Measurements from ENCODE around the gene MEOX2. TPM values are rescaled to one million over a fixed set of nuclear protein-coding genes. Genes with fewer than 3 reads are reported as not detected.

MEOX2 gene
- total RNA-seq, 1 donor from 2014 or later, result 8.9 TPM

DNA sequence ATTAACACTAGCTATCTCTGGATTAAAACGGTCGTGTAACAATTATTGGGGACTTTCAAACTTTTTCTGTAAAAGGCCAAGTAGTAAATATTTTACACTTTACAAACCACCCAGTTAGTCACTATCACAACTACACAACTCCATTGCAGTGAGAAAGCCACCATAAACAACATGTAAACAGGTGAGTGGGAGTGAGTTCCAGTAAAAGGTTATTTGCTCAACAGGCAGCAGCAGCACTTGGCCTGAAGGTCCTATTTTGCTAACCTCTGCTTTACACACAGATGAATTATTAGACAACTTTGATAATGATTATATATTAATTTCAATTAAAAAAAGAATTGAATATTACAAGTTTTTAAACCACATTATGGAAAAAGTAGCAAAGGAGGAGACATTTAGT, 108.9 kb downstream of the MEOX2 start:
- H3K4me3 Mint-ChIP-seq (ENCODE audit: unreplicated experiment), result no peak overlapping the region
- H3K36me3 Mint-ChIP-seq (ENCODE audit: low read depth), result no peaks in the 10 kb centered on the region
- H3K27me3 Mint-ChIP-seq (ENCODE audit: low read depth), result no peaks in the 10 kb centered on the region
- DNase-seq (ENCODE audit: low spot score), result no peak
- H3K4me1 Mint-ChIP-seq (ENCODE audit: low read depth), result peaks cover 6% of the 10 kb centered on the region
- no peak overlapping the region for H3K27ac Mint-ChIP-seq (ENCODE audit: unreplicated experiment)
- TF ChIP-seq, protein P1, sequence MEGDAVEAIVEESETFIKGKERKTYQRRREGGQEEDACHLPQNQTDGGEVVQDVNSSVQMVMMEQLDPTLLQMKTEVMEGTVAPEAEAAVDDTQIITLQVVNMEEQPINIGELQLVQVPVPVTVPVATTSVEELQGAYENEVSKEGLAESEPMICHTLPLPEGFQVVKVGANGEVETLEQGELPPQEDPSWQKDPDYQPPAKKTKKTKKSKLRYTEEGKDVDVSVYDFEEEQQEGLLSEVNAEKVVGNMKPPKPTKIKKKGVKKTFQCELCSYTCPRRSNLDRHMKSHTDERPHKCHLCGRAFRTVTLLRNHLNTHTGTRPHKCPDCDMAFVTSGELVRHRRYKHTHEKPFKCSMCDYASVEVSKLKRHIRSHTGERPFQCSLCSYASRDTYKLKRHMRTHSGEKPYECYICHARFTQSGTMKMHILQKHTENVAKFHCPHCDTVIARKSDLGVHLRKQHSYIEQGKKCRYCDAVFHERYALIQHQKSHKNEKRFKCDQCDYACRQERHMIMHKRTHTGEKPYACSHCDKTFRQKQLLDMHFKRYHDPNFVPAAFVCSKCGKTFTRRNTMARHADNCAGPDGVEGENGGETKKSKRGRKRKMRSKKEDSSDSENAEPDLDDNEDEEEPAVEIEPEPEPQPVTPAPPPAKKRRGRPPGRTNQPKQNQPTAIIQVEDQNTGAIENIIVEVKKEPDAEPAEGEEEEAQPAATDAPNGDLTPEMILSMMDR (IDR thresholded peaks at IDR 0.05), result no peak
- H3K9me3 Mint-ChIP-seq (ENCODE audit: low read depth), result no peaks in the 10 kb centered on the region

DNA sequence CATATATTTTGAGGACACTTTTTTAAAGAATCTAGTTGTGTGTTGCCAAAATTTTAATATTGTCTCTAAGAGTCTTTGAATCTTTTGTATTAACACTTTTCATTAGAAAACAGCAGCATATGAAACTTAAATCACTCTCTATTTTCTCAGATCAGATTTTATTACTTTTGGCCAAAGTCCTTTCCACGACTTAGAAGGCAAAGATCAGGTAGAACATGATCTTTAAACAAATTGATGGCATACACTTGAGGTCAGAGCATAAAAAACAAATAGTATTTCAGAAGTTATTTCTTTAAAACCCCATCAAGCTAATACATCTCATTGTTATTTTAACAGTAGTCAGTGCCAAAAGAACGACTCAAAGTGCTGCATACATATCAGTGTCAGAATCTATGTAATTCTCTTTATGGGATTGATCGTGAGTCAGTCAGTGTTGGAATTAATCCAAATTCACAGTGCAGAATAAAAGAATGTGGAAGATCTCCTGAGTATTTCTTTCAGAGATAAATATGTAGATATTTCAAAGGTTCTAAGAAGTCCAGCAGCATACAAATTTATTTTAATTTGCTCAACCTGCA, 115.1 kb downstream of the MEOX2 start:
- no peak for DNase-seq (ENCODE audit: low spot score)
- Mint-ChIP-seq H3K27me3 (ENCODE audit: low read depth) (no peaks in the 10 kb centered on the region), H3K4me3 (ENCODE audit: unreplicated experiment) (no peak overlapping the region), H3K9me3 (ENCODE audit: low read depth) (no peaks in the 10 kb centered on the region), H3K36me3 (ENCODE audit: low read depth) (no peaks in the 10 kb centered on the region), H3K27ac (ENCODE audit: unreplicated experiment) (peak overlapping the region; percentile 78), H3K4me1 (ENCODE audit: low read depth) (peaks cover 34% of the 10 kb centered on the region)
- TF ChIP-seq, protein P1 (IDR thresholded peaks at IDR 0.05), result no peak

DNA sequence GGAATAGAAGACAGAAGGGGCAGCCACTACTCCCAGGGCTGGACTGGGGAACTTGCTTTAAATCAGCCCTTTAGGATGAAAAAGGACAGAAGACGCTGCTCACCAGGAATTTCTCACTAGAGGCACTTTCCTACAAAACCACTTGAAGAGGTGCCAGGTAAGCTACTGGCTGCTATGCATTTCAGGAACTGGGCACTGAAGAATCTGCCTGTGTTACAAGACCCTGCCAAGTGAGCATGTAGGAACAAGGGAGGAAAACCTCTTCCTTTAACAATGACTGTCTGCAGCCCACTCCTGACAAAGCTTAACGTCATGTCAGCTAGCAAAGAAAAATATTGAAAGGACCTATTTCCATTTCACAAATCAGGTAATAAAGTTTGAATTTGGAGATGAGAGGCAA, 118.8 kb downstream of the MEOX2 start:
- H3K9me3 Mint-ChIP-seq (ENCODE audit: low read depth), result peaks cover 3% of the 10 kb centered on the region

DNA sequence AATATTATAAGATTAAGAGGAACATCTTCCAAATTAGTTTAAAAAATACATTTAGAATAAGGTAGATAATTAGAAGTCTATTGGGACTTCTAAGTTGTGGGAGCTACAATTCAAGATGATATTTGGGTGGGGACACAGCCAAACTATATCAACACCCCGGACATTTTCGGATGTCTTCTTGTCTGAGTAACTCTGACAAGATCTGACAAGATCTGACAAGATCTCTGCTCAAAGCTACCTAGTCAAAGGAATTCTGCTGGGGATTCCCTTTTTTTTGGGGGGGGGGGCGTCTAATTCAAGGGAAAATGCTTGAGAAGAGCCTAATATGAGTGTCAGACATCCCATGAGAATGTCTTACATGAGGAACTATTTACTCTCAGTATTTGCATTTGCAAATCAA, 119.4 kb downstream of the MEOX2 start:
- no peaks in the 10 kb centered on the region for H3K27me3 Mint-ChIP-seq (ENCODE audit: low read depth)

More for the DNA sequence above, 118.8 kb downstream of the MEOX2 start:
- no peak overlapping the region for H3K4me3 Mint-ChIP-seq (ENCODE audit: unreplicated experiment)
- no peak for DNase-seq (ENCODE audit: low spot score)
- no peaks in the 10 kb centered on the region for H3K27me3 Mint-ChIP-seq (ENCODE audit: low read depth)
- no peaks in the 10 kb centered on the region for H3K36me3 Mint-ChIP-seq (ENCODE audit: low read depth)
- peak overlapping the region; percentile 59 for H3K27ac Mint-ChIP-seq (ENCODE audit: unreplicated experiment)
- H3K4me1 Mint-ChIP-seq (ENCODE audit: low read depth), result peaks cover 34% of the 10 kb centered on the region
- TF ChIP-seq, protein P1 (IDR thresholded peaks at IDR 0.05), result no peak

DNA sequence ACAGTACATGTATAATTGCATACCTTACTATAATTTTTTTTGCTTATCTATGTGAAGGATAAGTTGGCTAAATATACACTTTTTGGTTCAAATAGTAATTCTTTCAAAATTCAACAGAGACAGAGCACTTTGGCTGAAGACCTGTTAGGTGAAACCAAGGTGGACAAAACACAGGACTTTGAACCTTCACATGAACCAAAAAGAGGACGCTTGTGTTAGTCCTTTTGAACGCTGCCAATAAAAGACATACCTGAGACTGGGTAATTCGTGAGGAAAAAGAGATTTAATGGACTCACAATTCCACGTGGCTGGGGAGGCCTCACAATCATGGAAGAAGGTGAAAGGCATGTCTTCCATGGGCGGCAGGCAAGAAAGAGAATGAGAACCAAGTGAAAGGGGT, 120.0 kb downstream of the MEOX2 start:
- no peak for DNase-seq (ENCODE audit: low spot score)
- no peak overlapping the region for H3K27ac Mint-ChIP-seq (ENCODE audit: unreplicated experiment)
- no peaks in the 10 kb centered on the region for H3K27me3 Mint-ChIP-seq (ENCODE audit: low read depth)
- peaks cover 3% of the 10 kb centered on the region for H3K9me3 Mint-ChIP-seq (ENCODE audit: low read depth)
- no peak overlapping the region for H3K4me3 Mint-ChIP-seq (ENCODE audit: unreplicated experiment)
- TF ChIP-seq, protein P1 (IDR thresholded peaks at IDR 0.05), result no peak
- no peaks in the 10 kb centered on the region for H3K36me3 Mint-ChIP-seq (ENCODE audit: low read depth)
- peaks cover 35% of the 10 kb centered on the region for H3K4me1 Mint-ChIP-seq (ENCODE audit: low read depth)

More for the DNA sequence above, 119.4 kb downstream of the MEOX2 start:
- DNase-seq (ENCODE audit: low spot score), result no peak
- Mint-ChIP-seq H3K4me1 (ENCODE audit: low read depth) (peaks cover 35% of the 10 kb centered on the region), H3K4me3 (ENCODE audit: unreplicated experiment) (no peak overlapping the region), H3K27ac (ENCODE audit: unreplicated experiment) (no peak overlapping the region), H3K36me3 (ENCODE audit: low read depth) (no peaks in the 10 kb centered on the region), H3K9me3 (ENCODE audit: low read depth) (peaks cover 3% of the 10 kb centered on the region)
- TF ChIP-seq, protein P1 (IDR thresholded peaks at IDR 0.05), result no peak

All from chondrocyte (in vitro differentiated cells).